Bone marrow (tissue), 2 donors: ENCODE measurements around the gene ZNF219.

Experiments
- DNase-seq, 2 donors: peaks; one replicate each; lab custom pipeline; 2025; lab: John Stamatoyannopoulos, UW

ZNF219 gene

DNA sequence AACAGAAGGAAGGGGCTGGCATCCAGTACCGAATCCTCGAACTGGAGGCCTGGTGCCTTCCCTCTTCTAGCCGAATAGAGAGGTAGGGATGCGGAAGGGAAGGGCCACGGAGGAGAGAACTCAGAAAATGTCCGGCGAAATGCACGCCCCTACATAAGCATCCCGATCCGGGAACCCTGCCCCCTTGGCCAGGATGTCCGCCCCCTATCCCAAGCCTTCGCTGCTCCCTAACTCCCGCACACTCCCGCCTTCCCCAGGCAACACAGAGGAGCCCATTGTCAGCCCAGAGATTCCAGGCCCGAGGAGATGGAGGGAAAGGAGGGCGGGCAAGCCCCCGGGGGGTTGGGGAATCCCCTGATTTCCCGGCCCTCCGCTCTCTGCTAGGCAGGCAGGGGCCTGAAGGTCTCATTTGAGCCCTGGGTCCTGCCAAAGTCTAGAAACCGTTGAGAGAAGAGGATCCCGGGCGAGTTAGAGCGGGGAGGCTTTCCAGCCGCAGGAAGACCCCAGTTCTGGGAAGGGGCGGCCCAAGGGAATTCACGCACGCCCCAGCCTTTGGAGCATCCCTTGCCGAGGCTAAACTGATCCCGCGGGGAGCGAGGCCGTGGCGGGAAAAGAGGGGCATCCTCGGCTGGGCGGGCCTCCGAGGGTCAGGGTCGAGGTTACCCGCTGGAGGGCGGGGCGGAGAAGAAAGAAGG lies 28.9 kb downstream of the ZNF219 start:
- DNase-seq = no peak

DNA sequence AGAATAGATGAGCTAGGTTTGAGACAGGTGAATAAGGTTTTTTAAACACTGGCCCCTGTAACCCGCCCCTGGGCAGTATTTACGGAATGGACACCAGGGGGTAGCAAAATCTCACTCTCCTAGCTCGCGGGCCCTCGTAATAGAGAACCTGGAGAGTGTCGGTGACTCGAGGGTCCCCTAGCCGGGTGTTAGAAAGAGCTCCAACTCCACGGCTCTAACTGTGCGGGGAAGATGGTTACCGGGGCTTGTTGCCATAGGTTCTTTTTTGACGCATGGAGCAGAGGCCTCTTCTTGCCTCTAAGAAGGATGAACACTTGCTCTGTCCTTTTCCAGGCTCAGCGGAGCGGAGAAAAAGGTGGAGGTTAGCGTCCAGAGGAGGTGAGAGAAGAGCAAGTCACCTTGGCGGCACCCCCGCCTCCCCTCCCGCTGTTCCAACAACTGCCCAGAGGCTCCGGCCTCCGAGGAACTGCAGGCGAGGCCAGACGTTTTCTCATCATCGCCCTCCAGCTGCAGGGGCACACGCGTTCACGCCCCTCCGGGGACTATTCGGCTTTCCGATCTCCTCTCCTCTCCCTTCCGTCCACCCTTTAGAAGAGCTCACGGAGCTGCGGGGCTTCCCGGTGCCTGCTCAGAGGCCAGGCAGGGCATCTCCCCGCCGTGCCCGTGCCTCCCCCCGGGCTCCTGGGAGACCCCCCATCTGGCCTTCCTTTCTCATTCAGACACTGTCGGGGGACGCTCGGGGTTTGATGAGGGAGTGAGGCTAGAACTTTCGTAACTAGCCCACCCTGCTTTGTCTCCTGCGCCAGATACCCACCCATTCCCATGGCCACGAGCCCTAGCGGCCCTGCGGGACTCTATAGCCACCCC lies 29.7 kb downstream of the ZNF219 start:
- peak in 1 of 2 donors; percentile 47 for DNase-seq

GRCh38 chr14:21066882-21067502 lies 31.5 kb downstream of the ZNF219 start:
- peak in 1 of 2 donors; percentile 10 for DNase-seq

DNA sequence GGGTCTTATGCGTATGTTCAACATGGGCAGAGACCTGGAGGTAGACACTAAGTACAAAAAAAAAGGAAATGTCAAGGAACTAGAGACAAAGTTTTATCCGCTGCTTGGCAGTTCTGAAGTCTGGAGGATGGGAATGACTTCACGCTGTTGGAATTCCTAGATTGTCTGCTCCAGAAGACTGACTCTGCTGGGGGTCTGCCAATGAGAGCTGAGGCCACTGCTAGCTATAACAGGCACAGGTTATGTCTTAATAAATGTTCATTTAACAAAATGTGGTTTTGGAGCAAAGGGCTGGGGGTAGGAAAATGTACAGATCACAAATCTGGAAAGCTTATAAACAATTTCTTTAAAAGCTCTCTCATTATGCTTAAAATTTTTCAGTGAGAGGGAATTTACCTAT lies 35.0 kb downstream of the ZNF219 start:
- DNase-seq = no peak

GRCh38 chr14:21061347-21061668 lies 37.1 kb downstream of the ZNF219 start:
- DNase-seq = no peak

- DNase-seq = no peak
Measured at GRCh38 chr14:21060614-21061346, 37.7 kb downstream of the ZNF219 start.

GRCh38 chr14:21059842-21060613 lies 38.4 kb downstream of the ZNF219 start:
- DNase-seq = no peak

DNA sequence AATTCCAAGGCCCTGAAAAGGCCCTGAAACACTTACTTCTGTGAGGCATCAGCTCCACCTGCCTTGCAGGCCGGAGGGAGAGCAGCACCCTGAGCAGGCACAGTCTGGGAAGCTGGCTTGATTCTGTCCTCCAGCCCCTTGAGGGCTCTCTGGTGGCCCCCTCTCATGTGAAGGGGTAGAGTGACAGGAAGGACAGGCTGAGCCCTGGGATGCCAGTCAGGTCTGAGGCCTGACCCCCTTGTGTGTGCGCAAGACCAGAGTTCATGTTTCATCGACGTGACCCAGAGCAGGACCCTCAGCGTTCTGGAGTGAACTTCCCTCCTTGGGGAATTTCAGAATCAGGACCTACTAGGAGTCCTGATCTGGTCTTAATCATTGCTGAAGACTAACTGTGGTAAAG lies 39.6 kb downstream of the ZNF219 start:
- no peak for DNase-seq

DNA sequence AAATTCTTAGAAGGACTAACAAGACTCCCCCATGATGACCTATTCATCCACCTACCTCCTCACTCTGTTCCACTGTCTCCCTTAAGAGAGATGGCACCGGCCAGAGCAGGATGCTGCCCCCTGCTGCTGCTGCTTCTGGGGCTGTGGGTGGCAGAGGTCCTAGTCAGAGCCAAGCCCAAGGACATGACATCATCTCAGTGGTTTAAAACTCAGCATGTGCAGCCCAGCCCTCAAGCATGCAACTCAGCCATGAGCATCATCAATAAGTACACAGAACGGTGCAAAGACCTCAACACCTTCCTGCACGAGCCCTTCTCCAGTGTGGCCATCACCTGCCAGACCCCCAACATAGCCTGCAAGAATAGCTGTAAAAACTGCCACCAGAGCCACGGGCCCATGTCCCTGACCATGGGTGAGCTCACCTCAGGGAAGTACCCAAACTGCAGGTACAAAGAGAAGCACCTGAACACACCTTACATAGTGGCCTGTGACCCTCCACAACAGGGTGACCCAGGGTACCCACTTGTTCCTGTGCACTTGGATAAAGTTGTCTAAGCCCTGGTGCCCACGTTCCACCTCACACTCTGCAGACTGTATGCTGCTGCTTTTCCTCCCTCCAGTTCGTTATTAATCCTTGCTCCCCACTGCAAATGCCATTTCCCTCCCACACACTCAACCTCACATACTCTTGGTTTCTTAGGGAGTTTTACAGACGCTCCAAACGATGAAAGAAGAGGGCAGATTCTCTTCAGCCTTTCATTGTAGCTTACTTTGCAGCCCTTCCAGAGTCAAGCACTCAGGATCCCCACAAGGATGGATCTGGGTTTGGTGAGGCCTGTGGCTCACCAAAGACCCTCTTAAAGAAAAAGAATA lies 40.4 kb downstream of the ZNF219 start, which contains the start of gene RNASE8:
Gene RNASE8 (plus strand): TSS at position 20 of the 873 bp plus-strand sequence. CDS start 71 bp downstream, at position 91.
- no peak for DNase-seq

DNA sequence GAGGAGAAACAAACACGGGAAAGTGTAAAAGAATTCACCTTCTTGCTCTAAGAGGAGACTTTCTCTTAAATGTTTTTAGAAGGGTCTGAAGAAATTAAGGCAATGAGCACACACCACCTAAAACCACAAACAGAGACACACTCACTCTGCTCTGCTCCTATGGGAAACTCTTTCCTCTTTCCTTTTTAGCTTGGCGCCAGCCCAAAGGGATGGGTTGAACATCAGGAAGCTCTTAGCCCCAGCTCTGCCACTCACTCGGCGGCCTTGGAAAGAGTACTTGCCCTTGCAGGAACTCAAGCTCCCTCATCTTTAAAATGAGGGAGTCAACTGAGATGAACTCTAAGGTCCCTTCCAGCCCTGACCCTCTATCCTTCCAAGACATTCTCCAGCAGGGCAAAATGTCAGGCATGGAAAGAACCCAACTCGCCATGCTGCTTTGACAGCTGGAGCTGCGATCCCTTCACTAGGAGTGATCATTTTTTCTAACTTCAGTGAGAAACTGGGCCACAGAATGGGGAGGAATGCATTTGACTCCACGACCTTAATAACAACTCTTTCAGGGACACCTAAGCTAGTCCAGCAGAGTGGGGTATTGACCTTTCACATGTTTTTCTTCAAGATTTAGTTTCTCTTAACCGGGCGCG lies 41.8 kb downstream of the ZNF219 start:
- DNase-seq = no peak

DNA sequence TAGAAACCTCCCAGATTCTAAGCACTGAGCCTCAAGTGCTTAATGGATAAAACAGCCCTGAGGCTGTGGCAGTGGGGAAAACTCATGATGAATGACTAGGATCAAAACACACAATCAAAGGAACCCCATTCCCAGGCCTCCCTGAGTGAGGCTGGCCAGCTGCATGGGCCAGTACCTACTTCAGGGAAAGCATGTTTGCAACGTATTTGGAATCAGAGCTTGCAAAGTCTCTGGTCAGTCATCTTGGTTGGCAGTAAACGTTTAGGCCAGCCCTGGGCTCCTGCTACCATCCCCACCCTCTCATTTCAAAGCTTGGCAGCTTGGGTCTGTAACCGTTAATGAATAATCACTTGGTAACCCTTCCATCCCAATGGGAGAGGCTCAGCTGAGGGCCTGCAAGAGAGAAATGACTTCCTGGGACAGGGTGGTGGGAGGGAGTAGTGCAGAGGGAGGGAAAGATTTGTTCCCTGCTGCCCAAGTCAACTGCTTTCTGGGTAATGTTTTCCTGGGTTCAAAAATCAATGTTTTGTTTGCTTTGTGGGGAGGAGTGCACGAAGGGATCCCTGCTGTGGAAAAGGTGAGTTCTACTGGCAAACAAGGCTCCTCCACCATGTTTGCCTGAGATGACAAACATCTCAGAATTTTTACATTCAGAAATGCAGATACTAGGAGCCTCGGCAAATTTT lies 42.9 kb downstream of the ZNF219 start:
- DNase-seq = no peak

DNA sequence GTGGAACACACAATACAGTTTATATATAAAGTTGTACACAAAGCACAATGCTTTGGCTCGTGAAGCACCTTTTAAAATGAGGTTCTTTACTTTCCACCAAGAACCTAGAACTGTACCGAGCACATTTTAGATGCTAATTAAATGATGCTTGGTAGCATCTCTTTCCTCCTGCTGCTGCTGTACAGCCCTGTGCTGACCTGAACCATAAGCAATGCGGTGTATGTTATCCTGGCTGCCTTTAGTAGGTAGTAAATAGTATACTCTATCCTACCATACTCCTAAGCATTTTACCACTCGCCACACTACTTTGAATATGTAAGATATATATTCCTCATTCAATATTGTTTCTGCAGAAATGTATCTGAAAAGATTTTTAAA lies 43.7 kb downstream of the ZNF219 start:
- DNase-seq = no peak

- DNase-seq = no peak
Measured at GRCh38 chr14:21054123-21054767, 44.2 kb downstream of the ZNF219 start.

- DNase-seq = no peak
Measured at GRCh38 chr14:21053184-21054122, 45.0 kb downstream of the ZNF219 start.

DNA sequence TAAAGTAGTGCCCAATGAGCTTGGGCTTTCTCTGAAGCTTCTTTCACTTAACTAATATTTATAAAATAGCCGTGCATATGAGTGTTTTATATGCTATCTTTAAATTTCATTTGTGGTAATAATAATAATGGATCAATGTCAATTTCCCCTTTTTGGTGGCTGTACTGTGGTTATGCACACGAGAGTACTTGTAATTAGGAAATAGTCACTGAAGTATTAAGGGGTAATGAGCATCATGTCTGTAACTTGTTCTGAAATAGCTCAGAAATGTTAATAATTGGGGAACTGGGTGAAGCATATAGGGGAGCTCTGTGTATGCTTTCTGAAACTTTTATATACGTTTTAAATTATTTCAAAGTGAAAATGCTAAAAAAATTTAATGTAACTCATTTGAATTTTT lies 47.9 kb downstream of the ZNF219 start:
- DNase-seq = no peak

DNA sequence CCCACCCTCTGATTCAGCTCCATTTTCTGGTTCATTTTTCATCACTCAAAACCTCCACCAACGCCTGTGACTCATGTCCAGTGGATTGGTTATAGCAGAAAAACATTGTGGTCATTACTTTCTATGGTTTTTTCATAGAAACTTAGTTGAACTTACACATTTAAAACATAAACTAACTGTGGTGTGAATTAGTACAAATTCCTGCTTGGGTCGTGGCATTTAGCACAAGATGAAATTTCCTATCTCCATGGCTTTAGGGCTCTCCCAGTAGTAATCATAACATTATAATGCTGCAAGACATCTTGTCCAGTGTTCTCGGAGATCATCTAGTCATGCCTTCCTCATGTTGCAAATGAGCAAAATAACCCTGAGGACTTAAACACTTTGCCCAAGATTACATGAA lies 49.2 kb downstream of the ZNF219 start:
- no peak for DNase-seq

DNA sequence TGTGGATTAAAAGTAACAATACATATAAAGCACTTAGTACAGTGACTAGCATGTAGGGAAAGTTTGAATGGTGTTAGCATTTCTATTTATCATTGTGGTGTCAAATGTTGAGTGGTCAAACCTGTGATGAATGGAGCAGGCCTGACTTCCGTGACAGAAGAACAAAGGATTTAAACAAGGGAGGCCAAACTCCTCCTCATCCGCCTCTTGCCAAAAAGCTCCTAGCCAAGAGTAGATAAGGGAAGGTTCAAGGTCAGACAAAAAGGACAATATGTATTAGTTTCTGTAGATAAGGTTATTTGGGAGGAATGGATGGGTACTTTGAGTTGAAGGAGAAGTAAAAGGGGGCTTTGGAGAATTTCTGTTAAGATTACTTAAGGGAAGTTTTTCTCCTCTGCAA lies 49.8 kb downstream of the ZNF219 start:
- no peak for DNase-seq

GRCh38 chr14:21047378-21047781 lies 51.1 kb downstream of the ZNF219 start:
- DNase-seq = no peak
